Measurements from ENCODE around the gene EDEM3. TPM values are rescaled to one million over a fixed set of nuclear protein-coding genes. Genes with fewer than 3 reads are reported as not detected.
"Not testable (repeated sequence)": the region's sequence is repeated elsewhere in the genome, so short reads cannot be mapped to it uniquely, and the experiment has no call there.

Gene EDEM3
- total RNA-seq, 1 donor from 2014 or later: 16.2 TPM

GRCh38 chr1:184789884-184790283 is 35.2 kb upstream of the EDEM3 start:
- Mint-ChIP-seq H3K36me3 (ENCODE audit: low read depth) (no peaks in the 10 kb centered on the region), H3K27me3 (no peaks in the 10 kb centered on the region), H3K4me3 (no peak overlapping the region), H3K9me3 (peaks cover 2% of the 10 kb centered on the region), H3K27ac (no peak overlapping the region), H3K4me1 (peaks cover 2% of the 10 kb centered on the region)
- ChIA-PET CTCF (no interaction called here), POLR2A (no interaction called here)
- no peak for DNase-seq
- ATAC-seq (ENCODE audit: low read depth): no peak
- intact Hi-C loops (cut with micrococcal nuclease): no loop called here
- TF ChIP-seq, protein P1, sequence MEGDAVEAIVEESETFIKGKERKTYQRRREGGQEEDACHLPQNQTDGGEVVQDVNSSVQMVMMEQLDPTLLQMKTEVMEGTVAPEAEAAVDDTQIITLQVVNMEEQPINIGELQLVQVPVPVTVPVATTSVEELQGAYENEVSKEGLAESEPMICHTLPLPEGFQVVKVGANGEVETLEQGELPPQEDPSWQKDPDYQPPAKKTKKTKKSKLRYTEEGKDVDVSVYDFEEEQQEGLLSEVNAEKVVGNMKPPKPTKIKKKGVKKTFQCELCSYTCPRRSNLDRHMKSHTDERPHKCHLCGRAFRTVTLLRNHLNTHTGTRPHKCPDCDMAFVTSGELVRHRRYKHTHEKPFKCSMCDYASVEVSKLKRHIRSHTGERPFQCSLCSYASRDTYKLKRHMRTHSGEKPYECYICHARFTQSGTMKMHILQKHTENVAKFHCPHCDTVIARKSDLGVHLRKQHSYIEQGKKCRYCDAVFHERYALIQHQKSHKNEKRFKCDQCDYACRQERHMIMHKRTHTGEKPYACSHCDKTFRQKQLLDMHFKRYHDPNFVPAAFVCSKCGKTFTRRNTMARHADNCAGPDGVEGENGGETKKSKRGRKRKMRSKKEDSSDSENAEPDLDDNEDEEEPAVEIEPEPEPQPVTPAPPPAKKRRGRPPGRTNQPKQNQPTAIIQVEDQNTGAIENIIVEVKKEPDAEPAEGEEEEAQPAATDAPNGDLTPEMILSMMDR (IDR thresholded peaks at IDR 0.05): no peak

DNA sequence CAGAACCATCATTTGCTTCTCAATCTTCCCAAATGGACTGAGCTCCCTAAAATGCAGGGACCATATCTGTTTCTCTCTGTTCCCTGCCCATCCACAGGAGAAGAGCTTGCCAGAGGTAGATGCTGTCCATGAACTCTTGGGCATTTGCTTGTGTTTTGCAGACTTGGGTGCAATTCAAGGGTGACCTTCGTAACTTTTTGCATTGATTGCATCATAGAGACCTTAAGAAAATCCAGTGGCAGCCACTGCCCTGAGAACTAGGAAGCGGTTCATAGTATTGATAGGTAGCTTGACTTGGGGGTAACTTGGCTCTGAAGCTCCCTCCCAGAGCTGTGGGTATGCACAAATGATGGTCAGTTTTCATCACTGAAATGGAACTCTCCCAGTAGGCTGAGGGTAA is 34.3 kb upstream of the EDEM3 start:
- intact Hi-C loops (cut with micrococcal nuclease): no loop called here
- H3K36me3 Mint-ChIP-seq (ENCODE audit: low read depth): peaks cover 5% of the 10 kb centered on the region
- POLR2A ChIA-PET: no interaction called here

DNA sequence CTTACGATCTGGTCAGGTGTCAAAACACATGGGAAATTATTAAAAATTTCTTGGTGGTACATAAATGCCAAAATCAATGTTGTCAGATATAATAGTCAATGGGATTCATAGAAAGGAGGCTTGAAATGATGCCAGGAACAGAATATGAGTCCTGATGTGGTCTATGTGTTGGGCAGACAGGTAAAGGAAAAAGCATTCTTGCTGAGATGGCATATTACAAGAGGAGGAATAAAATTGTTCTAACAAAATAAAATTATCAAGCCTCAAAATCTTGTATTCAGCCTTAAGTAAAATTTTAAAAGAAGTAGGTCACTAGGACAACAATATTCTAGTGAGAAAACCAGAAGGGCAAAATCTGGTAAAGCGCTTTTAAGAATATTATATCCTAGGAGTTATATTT is 30.9 kb upstream of the EDEM3 start:
- TF ChIP-seq, protein P1 (IDR thresholded peaks at IDR 0.05): no peak
- peaks cover 5% of the 10 kb centered on the region for H3K36me3 Mint-ChIP-seq (ENCODE audit: low read depth)
- DNase-seq: no peak
- peaks cover 18% of the 10 kb centered on the region for H3K9me3 Mint-ChIP-seq
- H3K27me3 Mint-ChIP-seq: no peaks in the 10 kb centered on the region
- CTCF ChIA-PET: no interaction called here
- no peak for ATAC-seq (ENCODE audit: low read depth)
- no peak overlapping the region for H3K27ac Mint-ChIP-seq
- H3K4me3 Mint-ChIP-seq: no peak overlapping the region
- intact Hi-C loops (cut with micrococcal nuclease): no loop called here
- POLR2A ChIA-PET: no interaction called here
- peaks cover 2% of the 10 kb centered on the region for H3K4me1 Mint-ChIP-seq

More for the DNA sequence above, 34.3 kb upstream of the EDEM3 start:
- TF ChIP-seq, protein P1 (IDR thresholded peaks at IDR 0.05): no peak
- CTCF ChIA-PET: interaction anchor here (0.6 kb wide), 1 partner anchor 190 kb away, joined by 4 read pairs; no protein-coding TSS in a partner anchor
- Mint-ChIP-seq H3K27me3 (no peaks in the 10 kb centered on the region), H3K4me1 (peaks cover 2% of the 10 kb centered on the region), H3K9me3 (peaks cover 9% of the 10 kb centered on the region), H3K27ac (no peak overlapping the region), H3K4me3 (no peak overlapping the region)
- ATAC-seq (ENCODE audit: low read depth): no peak
- no peak for DNase-seq

GRCh38 chr1:184783723-184784122 is 29.1 kb upstream of the EDEM3 start:
- H3K27ac Mint-ChIP-seq; DNase-seq; intact Hi-C loops (cut with micrococcal nuclease); ATAC-seq (ENCODE audit: low read depth); H3K4me3 Mint-ChIP-seq; H3K36me3 Mint-ChIP-seq (ENCODE audit: low read depth); CTCF ChIA-PET; H3K27me3 Mint-ChIP-seq; POLR2A ChIA-PET; H3K4me1 Mint-ChIP-seq: not testable (repeated sequence)
- H3K9me3 Mint-ChIP-seq: peaks cover 18% of the 10 kb centered on the region

DNA sequence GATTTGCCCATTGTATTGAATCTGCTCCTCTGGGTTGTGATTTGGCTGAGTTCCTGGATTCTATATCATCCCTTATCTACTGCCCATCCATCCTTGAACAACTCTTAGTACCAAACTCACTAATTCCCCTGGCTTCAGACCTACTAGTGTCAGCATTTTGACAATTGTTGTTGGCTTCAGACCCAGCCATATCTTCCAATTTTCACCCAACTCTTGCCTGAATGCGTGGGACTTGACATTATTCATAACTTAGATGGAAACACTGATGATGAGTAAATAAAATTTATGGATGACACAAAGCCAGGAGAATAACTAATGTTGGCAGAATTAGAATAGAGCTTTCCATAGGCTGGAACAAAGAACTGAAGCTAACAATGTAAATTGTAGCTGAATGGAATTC is 27.3 kb upstream of the EDEM3 start:
- ATAC-seq (ENCODE audit: low read depth) (no peak), DNase-seq (no peak)
- Mint-ChIP-seq H3K9me3 (peaks cover 18% of the 10 kb centered on the region), H3K27me3 (no peaks in the 10 kb centered on the region), H3K36me3 (ENCODE audit: low read depth) (peaks cover 5% of the 10 kb centered on the region), H3K4me3 (no peak overlapping the region), H3K4me1 (peaks cover 2% of the 10 kb centered on the region), H3K27ac (no peak overlapping the region)
- intact Hi-C loops (cut with micrococcal nuclease): no loop called here
- TF ChIP-seq, protein P1 (IDR thresholded peaks at IDR 0.05): no peak
- ChIA-PET POLR2A (no interaction called here), CTCF (no interaction called here)

DNA sequence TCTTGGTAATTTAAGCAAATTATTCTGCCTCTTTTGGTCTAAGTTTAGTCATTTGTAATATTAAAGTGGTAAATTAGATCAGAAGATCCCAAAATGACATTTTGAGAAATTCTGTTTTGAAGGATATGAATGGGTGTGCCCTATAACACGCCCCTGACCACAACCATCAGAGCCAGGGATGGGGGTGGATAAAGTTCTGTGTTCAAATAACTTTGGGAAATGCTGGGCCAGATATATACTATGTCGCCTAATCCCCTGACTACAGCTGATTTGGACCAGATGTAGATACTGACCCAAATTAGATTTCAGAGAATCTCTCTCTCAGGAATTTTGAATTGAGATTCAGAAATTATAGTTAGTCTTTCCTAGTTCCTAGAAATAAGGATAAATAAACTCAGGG is 21.2 kb upstream of the EDEM3 start:
- no peak for ATAC-seq (ENCODE audit: low read depth)
- H3K4me1 Mint-ChIP-seq: no peaks in the 10 kb centered on the region
- POLR2A ChIA-PET: no interaction called here

More for the DNA sequence above, 21.2 kb upstream of the EDEM3 start:
- peaks cover 2% of the 10 kb centered on the region for H3K27me3 Mint-ChIP-seq
- CTCF ChIA-PET: no interaction called here
- no peaks in the 10 kb centered on the region for H3K9me3 Mint-ChIP-seq
- intact Hi-C loops (cut with micrococcal nuclease): no loop called here
- TF ChIP-seq, protein P1 (IDR thresholded peaks at IDR 0.05): no peak
- H3K27ac Mint-ChIP-seq: no peak overlapping the region
- no peak overlapping the region for H3K4me3 Mint-ChIP-seq
- DNase-seq: no peak
- no peaks in the 10 kb centered on the region for H3K36me3 Mint-ChIP-seq (ENCODE audit: low read depth)

All from activated B cell treated with CpG ODN at 0.5 μM for 24 hours (primary cell).